Measurements from ENCODE around the gene PRTN3. TPM values are rescaled to one million over a fixed set of nuclear protein-coding genes. Genes with fewer than 3 reads are reported as not detected.
A peak's percentile ranks its signal among the peaks of the same experiment; 100 is the strongest.
"Not testable (repeated sequence)": the region's sequence is repeated elsewhere in the genome, so short reads cannot be mapped to it uniquely, and the experiment has no call there.

PRTN3 gene
- total RNA-seq, 4 donors from 2014 or later, result not detected

DNA sequence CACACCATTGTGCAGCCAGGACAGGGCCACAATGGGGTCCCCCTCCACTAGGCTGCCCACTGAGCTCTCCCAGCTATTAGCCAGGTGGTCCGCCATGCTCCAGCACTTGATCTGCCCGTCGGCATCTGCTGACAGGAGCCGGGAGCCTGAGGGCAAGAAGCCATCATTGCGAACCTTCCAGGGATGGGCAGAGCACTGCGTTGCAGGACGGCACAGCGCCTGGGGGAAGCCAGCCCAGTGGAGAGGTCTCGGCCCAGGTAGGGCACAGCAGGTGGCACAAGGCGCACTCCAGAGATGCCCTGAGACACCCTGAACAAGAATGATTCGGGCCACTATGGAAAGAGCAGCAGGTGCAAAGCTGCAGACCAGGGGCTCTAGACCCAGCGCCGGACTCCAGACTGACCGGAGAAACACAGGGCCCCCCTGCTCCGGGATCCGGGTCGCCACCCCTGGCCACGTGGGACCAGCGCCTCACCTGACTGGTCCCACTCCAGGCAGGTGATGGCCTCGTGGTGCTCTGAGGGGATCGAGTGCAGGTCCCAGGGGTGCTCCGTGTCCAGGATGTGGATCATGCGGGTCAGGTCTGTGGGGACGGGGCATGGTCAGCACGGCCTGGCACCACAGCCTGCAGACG, 49.0 kb downstream of the PRTN3 start:
- Histone ChIP-seq H3K9me3 (no peaks in the 10 kb centered on the region), H3K36me3 (peaks cover 0 to 62% of the 10 kb centered on the region in 2 donors), H3K27ac (no peak overlapping the region), H3K27me3 (no peaks in the 10 kb centered on the region), H3K4me1 (peaks cover 0 to 25% (median 5%) of the 10 kb centered on the region in 3 donors), H3K4me3 (no peak overlapping the region)
- no peak for ATAC-seq
- no CpG with 5 or more reads among the region's 26 CpGs for WGBS, 2 donors (ENCODE audit: low coverage in 1 of 2)
- TF ChIP-seq, protein P1, sequence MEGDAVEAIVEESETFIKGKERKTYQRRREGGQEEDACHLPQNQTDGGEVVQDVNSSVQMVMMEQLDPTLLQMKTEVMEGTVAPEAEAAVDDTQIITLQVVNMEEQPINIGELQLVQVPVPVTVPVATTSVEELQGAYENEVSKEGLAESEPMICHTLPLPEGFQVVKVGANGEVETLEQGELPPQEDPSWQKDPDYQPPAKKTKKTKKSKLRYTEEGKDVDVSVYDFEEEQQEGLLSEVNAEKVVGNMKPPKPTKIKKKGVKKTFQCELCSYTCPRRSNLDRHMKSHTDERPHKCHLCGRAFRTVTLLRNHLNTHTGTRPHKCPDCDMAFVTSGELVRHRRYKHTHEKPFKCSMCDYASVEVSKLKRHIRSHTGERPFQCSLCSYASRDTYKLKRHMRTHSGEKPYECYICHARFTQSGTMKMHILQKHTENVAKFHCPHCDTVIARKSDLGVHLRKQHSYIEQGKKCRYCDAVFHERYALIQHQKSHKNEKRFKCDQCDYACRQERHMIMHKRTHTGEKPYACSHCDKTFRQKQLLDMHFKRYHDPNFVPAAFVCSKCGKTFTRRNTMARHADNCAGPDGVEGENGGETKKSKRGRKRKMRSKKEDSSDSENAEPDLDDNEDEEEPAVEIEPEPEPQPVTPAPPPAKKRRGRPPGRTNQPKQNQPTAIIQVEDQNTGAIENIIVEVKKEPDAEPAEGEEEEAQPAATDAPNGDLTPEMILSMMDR (IDR thresholded peaks at IDR 0.05), result no peak
- no peak for TF ChIP-seq POLR2A (IDR thresholded peaks at IDR 0.05)
- no peak for TF ChIP-seq POLR2AphosphoS5 (IDR thresholded peaks at IDR 0.05)
- TF ChIP-seq EP300 (IDR thresholded peaks at IDR 0.05), result no peak

- Histone ChIP-seq H3K27ac (no peak overlapping the region), H3K27me3 (no peaks in the 10 kb centered on the region), H3K36me3 (peaks cover 0 to 52% of the 10 kb centered on the region in 2 donors), H3K4me3 (no peak overlapping the region), H3K4me1 (peaks cover 0 to 25% (median 5%) of the 10 kb centered on the region in 3 donors), H3K9me3 (no peaks in the 10 kb centered on the region)
- ATAC-seq, result no peak
- TF ChIP-seq EP300 (IDR thresholded peaks at IDR 0.05) (no peak), POLR2AphosphoS5 (IDR thresholded peaks at IDR 0.05) (no peak), POLR2A (IDR thresholded peaks at IDR 0.05) (no peak)
- TF ChIP-seq, protein P1 (IDR thresholded peaks at IDR 0.05), result no peak
- WGBS, 2 donors (ENCODE audit: low coverage in 1 of 2), result 100% methylated on average over 3 of the region's 18 CpGs; no CpG with 5 or more reads in 1 of the 2 donors
Observed at GRCh38 chr19:890831-891230, 50.0 kb downstream of the PRTN3 start.

DNA sequence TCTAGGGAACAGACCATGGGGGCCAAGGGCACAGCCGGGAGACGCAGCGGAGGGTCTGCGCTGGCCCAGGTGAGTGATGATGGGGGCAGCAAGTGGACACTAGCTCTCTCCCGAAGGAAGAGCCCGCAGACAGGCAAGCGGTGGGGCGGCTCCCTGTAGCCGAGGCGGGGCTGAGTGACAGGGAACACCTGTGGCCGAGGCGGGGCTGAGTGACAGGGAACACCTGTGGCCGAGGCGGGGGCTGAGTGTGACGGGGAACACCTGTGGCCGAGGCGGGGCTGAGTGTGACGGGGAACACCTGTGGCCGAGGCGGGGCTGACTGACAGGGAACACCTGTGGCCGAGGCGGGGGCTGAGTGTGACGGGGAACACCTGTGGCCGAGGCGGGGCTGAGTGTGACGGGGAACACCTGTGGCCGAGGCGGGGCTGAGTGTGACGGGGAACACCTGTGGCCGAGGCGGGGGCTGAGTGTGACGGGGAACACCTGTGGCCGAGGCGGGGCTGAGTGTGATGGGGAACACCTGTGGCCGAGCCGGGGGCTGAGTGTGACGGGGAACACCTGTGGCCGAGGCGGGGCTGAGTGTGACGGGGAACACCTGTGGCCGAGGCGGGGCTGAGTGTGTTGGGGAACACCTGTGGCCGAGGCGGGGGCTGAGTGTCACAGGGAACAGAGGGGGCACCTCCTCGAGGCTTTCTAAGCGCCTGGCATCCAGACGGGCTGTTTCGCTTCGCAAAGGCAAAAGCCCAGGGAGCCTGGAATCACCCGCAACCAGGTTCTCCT, 50.8 kb downstream of the PRTN3 start:
- H3K4me3 ChIP-seq, result peak overlapping the region; percentile 51 to 78
- H3K27ac ChIP-seq, result peak overlapping the region in 3 of 4 donors; percentile 85 to 97 (median 90)
- H3K27me3 ChIP-seq, ATAC-seq, H3K9me3 ChIP-seq: not testable (repeated sequence)
- WGBS, 2 donors (ENCODE audit: low coverage in 1 of 2), result 38 to 56% methylated on average over 10 to 13 of the region's 50 CpGs
- H3K36me3 ChIP-seq, result peaks cover 0 to 48% of the 10 kb centered on the region in 2 donors
- peaks cover 0 to 25% (median 5%) of the 10 kb centered on the region in 3 donors for H3K4me1 ChIP-seq

DNA sequence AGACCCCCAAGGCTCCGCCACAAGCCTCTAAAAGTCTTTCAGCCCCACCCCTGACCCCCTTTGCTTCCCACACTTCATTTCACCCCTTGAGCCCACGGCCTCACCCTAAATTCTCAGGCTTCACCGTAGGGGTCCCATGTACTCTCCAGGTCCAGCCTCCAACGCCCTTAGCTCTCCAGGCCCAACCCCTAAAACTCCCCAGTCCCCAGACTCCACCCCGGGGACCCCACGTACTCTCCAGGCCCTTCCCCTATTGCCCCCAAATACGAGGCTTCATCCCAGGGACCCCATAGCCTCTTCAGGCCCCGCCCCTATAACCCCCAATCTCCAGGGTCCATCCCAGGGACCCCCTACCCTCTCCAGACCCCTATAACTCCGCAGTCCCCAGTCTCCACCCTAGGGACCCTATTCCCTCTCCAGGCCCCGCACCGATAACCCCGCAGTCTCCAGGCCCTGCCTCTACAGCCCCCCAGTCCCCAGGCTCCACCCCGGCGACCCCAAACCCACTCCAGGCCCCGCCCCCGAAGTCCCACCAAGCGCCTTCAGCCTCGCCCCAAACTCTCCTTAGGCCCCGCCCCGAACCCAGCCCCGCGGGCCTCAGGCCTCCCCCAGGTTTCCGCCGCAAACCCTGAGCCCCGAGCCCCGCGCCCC, 51.6 kb downstream of the PRTN3 start:
- Histone ChIP-seq H3K36me3 (peaks cover 0 to 48% of the 10 kb centered on the region in 2 donors), H3K4me1 (peaks cover 0 to 25% (median 5%) of the 10 kb centered on the region in 3 donors), H3K9me3 (no peaks in the 10 kb centered on the region), H3K27ac (peak overlapping the region; percentile 48 to 97 (median 88)), H3K4me3 (peak overlapping the region; percentile 51 to 78), H3K27me3 (no peaks in the 10 kb centered on the region)
- TF ChIP-seq, protein P1 (IDR thresholded peaks at IDR 0.05), result no peak
- TF ChIP-seq EP300 (IDR thresholded peaks at IDR 0.05) (no peak), POLR2AphosphoS5 (IDR thresholded peaks at IDR 0.05) (no peak), POLR2A (IDR thresholded peaks at IDR 0.05) (no peak)
- WGBS, 2 donors (ENCODE audit: low coverage in 1 of 2), result 0 to 7% methylated on average over 5 to 10 of the region's 27 CpGs
- ATAC-seq, result no peak

Data from gastroesophageal sphincter (tissue), 4 donors.